Measurements from ENCODE around the gene TBCK.

Gene TBCK

DNA sequence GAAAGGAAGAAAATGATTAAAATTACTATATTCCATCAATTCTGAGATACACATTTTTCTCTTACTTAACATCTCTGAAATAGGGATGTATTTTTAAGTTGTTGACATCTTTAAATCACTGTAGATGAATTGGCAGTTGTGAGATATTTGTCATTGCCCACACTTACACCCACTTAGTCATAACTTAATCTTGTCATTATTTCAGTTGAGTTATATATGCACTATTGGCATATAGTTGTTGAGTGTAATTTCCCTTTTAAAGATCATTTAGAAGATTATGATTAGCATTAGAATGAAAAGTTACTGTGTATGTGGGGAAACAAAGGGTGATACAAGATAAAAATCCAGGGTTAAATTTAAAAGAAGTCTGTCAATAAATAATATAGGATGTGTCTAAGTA, 2.5 kb upstream of the TBCK start:
- no peak overlapping the region for H3K4me2 ChIP-seq (ENCODE audit: insufficient read depth, low read length, poor library complexity, severe bottlenecking)
- H2BK15ac ChIP-seq (ENCODE audit: low read length): no peak overlapping the region
- H2AFZ ChIP-seq (ENCODE audit: low read length): no peak overlapping the region
- H2AK5ac ChIP-seq (ENCODE audit: low read depth, low read length): no peak overlapping the region
- H3K27me3 ChIP-seq (ENCODE audit: control insufficient read depth in 3 of 3, insufficient read depth in 3 of 3, low read depth in 1 of 3, low read length in 3 of 3): no peaks in the 10 kb centered on the region
- H3K4me3 ChIP-seq (ENCODE audit: low read length in 2 of 2): no peak overlapping the region
- no peak overlapping the region for H3K4ac ChIP-seq (ENCODE audit: low read length)
- no peak overlapping the region for H3K18ac ChIP-seq (ENCODE audit: low read length)
- no peak overlapping the region for H2BK5ac ChIP-seq (ENCODE audit: low read length)
- H4K8ac ChIP-seq (ENCODE audit: low read depth, low read length): no peak overlapping the region
- no peak overlapping the region for H2BK120ac ChIP-seq (ENCODE audit: low read depth, low read length)
- peaks cover 4% of the 10 kb centered on the region for H3K79me1 ChIP-seq (ENCODE audit: low read depth, low read length)
- H3K4me1 ChIP-seq (ENCODE audit: control insufficient read depth in 2 of 2, insufficient read depth in 1 of 2, low read depth in 1 of 2, low read length in 2 of 2): peaks cover 4 to 6% of the 10 kb centered on the region in 2 donors
- no peak overlapping the region for H3K14ac ChIP-seq (ENCODE audit: low read length)
- H2BK12ac ChIP-seq (ENCODE audit: low read length): no peak overlapping the region
- no peak overlapping the region for H3K23ac ChIP-seq (ENCODE audit: low read depth, low read length, poor library complexity)
- DNase-seq (ENCODE audit: low spot score): no peak
- no peaks in the 10 kb centered on the region for H3K9me3 ChIP-seq (replicated peaks in 1 of 2; ENCODE audit: control insufficient read depth in 2 of 2, insufficient read depth in 1 of 2, low read depth in 1 of 2, low read length in 2 of 2)
- no peak overlapping the region for H3K9ac ChIP-seq (ENCODE audit: low read depth, low read length, poor library complexity)
- H3K27ac ChIP-seq (replicated peaks; ENCODE audit: low read length): no peak overlapping the region
- H4K91ac ChIP-seq (ENCODE audit: low read depth, low read length, poor library complexity): no peak overlapping the region
- peaks cover 0 to 3% of the 10 kb centered on the region in 2 donors for H3K36me3 ChIP-seq (replicated peaks in 1 of 2; ENCODE audit: control insufficient read depth in 2 of 2, insufficient read depth in 2 of 2, low read length in 2 of 2)

DNA sequence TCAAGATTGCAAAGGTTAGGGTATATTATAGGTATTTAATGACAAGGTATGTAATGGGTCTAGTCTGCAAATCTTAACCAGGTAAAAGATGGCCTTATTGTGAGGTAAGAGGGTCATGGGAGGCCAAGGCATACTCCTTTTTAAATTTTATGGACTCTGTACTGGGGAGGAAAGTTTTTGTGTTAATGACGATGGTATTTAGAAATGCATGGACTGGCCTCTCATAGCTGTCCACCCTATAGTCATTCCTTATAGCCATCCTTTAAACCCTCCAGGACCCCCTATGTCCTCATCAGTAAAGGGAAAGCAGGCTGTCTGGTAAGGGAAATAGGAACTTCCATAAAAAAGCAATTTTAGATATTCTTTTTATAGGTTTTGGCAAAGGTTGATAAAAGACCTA, 1.8 kb upstream of the TBCK start:
- H2AFZ ChIP-seq (ENCODE audit: low read length): peak overlapping the region; percentile 90
- peak overlapping the region in 1 of 2 donors; percentile 82 for H3K4me3 ChIP-seq (ENCODE audit: low read length in 2 of 2)
- H2BK12ac ChIP-seq (ENCODE audit: low read length): no peak overlapping the region
- H3K14ac ChIP-seq (ENCODE audit: low read length): no peak overlapping the region
- H3K18ac ChIP-seq (ENCODE audit: low read length): no peak overlapping the region
- peaks cover 4 to 6% of the 10 kb centered on the region in 2 donors for H3K4me1 ChIP-seq (ENCODE audit: control insufficient read depth in 2 of 2, insufficient read depth in 1 of 2, low read depth in 1 of 2, low read length in 2 of 2)
- no peak overlapping the region for H3K9ac ChIP-seq (ENCODE audit: low read depth, low read length, poor library complexity)
- H4K91ac ChIP-seq (ENCODE audit: low read depth, low read length, poor library complexity): no peak overlapping the region
- H2BK15ac ChIP-seq (ENCODE audit: low read length): no peak overlapping the region
- peaks cover 0 to 10% of the 10 kb centered on the region in 2 donors for H3K36me3 ChIP-seq (replicated peaks in 1 of 2; ENCODE audit: control insufficient read depth in 2 of 2, insufficient read depth in 2 of 2, low read length in 2 of 2)
- H2AK5ac ChIP-seq (ENCODE audit: low read depth, low read length): no peak overlapping the region
- no peaks in the 10 kb centered on the region for H3K27me3 ChIP-seq (ENCODE audit: control insufficient read depth in 3 of 3, insufficient read depth in 3 of 3, low read depth in 1 of 3, low read length in 3 of 3)
- no peak overlapping the region for H2BK5ac ChIP-seq (ENCODE audit: low read length)
- WGBS, 2 donors (ENCODE audit: extremely low coverage in 2 of 2, insufficient read length in 2 of 2, insufficient replicate concordance in 1 of 2): no CpG with 5 or more reads among the region's 1 CpG
- no peaks in the 10 kb centered on the region for H3K9me3 ChIP-seq (replicated peaks in 1 of 2; ENCODE audit: control insufficient read depth in 2 of 2, insufficient read depth in 1 of 2, low read depth in 1 of 2, low read length in 2 of 2)
- no peak for DNase-seq (ENCODE audit: low spot score)
- no peak overlapping the region for H3K27ac ChIP-seq (replicated peaks; ENCODE audit: low read length)
- no peak overlapping the region for H2BK120ac ChIP-seq (ENCODE audit: low read depth, low read length)
- H3K4me2 ChIP-seq (ENCODE audit: insufficient read depth, low read length, poor library complexity, severe bottlenecking): no peak overlapping the region
- H3K4ac ChIP-seq (ENCODE audit: low read length): no peak overlapping the region
- H3K79me1 ChIP-seq (ENCODE audit: low read depth, low read length): peaks cover 4% of the 10 kb centered on the region
- no peak overlapping the region for H3K23ac ChIP-seq (ENCODE audit: low read depth, low read length, poor library complexity)
- H4K8ac ChIP-seq (ENCODE audit: low read depth, low read length): no peak overlapping the region

DNA sequence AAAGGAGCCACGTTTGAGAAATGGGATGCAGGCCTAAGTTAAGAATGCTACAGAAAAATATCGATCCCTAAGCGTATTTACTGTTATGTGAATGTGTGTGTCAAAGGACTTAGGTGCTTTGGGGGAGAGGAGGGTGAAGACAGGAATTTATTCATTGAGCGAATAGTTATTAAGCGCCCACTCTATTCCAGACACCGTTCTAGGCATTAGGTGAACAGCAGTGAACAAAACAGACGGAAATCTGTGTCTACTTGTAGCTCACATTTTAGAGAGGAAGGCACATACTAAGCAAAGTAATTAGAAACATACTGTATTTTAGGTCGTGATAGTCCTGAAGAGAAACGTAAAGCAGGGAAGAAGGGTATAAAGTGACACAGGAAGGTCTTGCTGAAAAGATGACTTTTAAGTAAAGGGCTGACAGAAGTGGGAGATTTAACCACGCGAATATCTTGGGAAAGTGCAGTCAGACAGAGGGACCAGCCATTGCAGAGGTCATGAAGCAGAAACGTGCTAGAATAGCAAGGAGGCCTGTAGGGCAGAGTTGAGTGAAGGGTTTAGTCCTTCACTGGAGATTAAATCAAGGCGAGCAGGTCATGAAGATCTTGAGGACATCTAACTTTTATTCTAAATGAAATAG, 882 bp upstream of the TBCK start:
- Histone ChIP-seq H3K4me3 (ENCODE audit: low read length in 2 of 2) (peak overlapping the region; percentile 82 to 91), H3K18ac (ENCODE audit: low read length) (peak overlapping the region; percentile 84), H3K79me1 (ENCODE audit: low read depth, low read length) (peaks cover 4% of the 10 kb centered on the region), H3K27me3 (ENCODE audit: control insufficient read depth in 3 of 3, insufficient read depth in 3 of 3, low read depth in 1 of 3, low read length in 3 of 3) (no peaks in the 10 kb centered on the region), H3K36me3 (replicated peaks in 1 of 2; ENCODE audit: control insufficient read depth in 2 of 2, insufficient read depth in 2 of 2, low read length in 2 of 2) (peaks cover 0 to 15% of the 10 kb centered on the region in 2 donors), H2BK5ac (ENCODE audit: low read length) (no peak overlapping the region), H3K4me1 (ENCODE audit: control insufficient read depth in 2 of 2, insufficient read depth in 1 of 2, low read depth in 1 of 2, low read length in 2 of 2) (peaks cover 4 to 6% of the 10 kb centered on the region in 2 donors), H3K4ac (ENCODE audit: low read length) (no peak overlapping the region), H3K14ac (ENCODE audit: low read length) (no peak overlapping the region), H2AFZ (ENCODE audit: low read length) (peak overlapping the region; percentile 90), H3K4me2 (ENCODE audit: insufficient read depth, low read length, poor library complexity, severe bottlenecking) (peak overlapping the region; percentile 62), H2BK12ac (ENCODE audit: low read length) (no peak overlapping the region), H4K91ac (ENCODE audit: low read depth, low read length, poor library complexity) (peak overlapping the region; percentile 28), H3K9me3 (replicated peaks in 1 of 2; ENCODE audit: control insufficient read depth in 2 of 2, insufficient read depth in 1 of 2, low read depth in 1 of 2, low read length in 2 of 2) (no peaks in the 10 kb centered on the region), H3K23ac (ENCODE audit: low read depth, low read length, poor library complexity) (no peak overlapping the region), H2BK120ac (ENCODE audit: low read depth, low read length) (no peak overlapping the region), H2AK5ac (ENCODE audit: low read depth, low read length) (no peak overlapping the region), H3K9ac (ENCODE audit: low read depth, low read length, poor library complexity) (no peak overlapping the region), H2BK15ac (ENCODE audit: low read length) (no peak overlapping the region), H3K27ac (replicated peaks; ENCODE audit: low read length) (peak overlapping the region; percentile 71), H4K8ac (ENCODE audit: low read depth, low read length) (no peak overlapping the region)
- DNase-seq (ENCODE audit: low spot score): no peak
- WGBS, 2 donors (ENCODE audit: extremely low coverage in 2 of 2, insufficient read length in 2 of 2, insufficient replicate concordance in 1 of 2): no CpG with 5 or more reads among the region's 13 CpGs

DNA sequence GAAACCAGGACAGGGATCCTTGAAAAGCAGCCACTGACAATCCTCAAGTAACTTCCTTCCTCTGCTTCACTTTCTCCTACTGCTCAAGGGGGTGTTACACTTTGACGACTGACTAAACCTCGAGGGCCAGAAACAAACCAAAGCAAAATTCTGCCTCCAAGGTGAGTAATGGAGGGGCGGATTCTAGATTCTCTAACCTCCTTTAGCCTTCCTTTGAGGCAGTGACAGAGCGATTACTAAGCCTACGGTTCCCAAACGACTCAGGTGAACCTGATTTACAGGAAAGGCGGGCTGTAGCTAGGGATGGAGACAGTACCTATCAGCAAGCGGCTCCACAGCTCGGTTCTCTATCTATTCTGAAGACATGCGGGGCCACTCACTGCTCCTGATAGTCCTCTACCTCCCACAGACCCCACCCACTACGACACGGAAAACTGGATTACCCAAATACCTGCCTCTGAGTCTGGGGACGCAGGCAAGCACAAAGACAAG, 487 bp downstream of the TBCK start:
- no peaks in the 10 kb centered on the region for H3K9me3 ChIP-seq (replicated peaks in 1 of 2; ENCODE audit: control insufficient read depth in 2 of 2, insufficient read depth in 1 of 2, low read depth in 1 of 2, low read length in 2 of 2)
- H3K4ac ChIP-seq (ENCODE audit: low read length): peak overlapping the region; percentile 28
- H2BK120ac ChIP-seq (ENCODE audit: low read depth, low read length): no peak overlapping the region
- peaks cover 4 to 6% of the 10 kb centered on the region in 2 donors for H3K4me1 ChIP-seq (ENCODE audit: control insufficient read depth in 2 of 2, insufficient read depth in 1 of 2, low read depth in 1 of 2, low read length in 2 of 2)
- peak overlapping the region; percentile 97 for H3K18ac ChIP-seq (ENCODE audit: low read length)
- H3K36me3 ChIP-seq (replicated peaks in 1 of 2; ENCODE audit: control insufficient read depth in 2 of 2, insufficient read depth in 2 of 2, low read length in 2 of 2): peaks cover 0 to 13% of the 10 kb centered on the region in 2 donors
- H3K79me1 ChIP-seq (ENCODE audit: low read depth, low read length): peaks cover 4% of the 10 kb centered on the region
- no peak overlapping the region for H3K14ac ChIP-seq (ENCODE audit: low read length)
- no peak overlapping the region for H2BK12ac ChIP-seq (ENCODE audit: low read length)
- peak overlapping the region; percentile 90 for H2AFZ ChIP-seq (ENCODE audit: low read length)
- peak overlapping the region; percentile 82 to 91 for H3K4me3 ChIP-seq (ENCODE audit: low read length in 2 of 2)
- no peak overlapping the region for H2AK5ac ChIP-seq (ENCODE audit: low read depth, low read length)
- H3K9ac ChIP-seq (ENCODE audit: low read depth, low read length, poor library complexity): peak overlapping the region; percentile 97
- no CpG with 5 or more reads among the region's 13 CpGs for WGBS, 2 donors (ENCODE audit: extremely low coverage in 2 of 2, insufficient read length in 2 of 2, insufficient replicate concordance in 1 of 2)
- H3K27ac ChIP-seq (replicated peaks; ENCODE audit: low read length): peak overlapping the region; percentile 76
- peak overlapping the region; percentile 95 for H4K8ac ChIP-seq (ENCODE audit: low read depth, low read length)
- peak overlapping the region; percentile 62 for H3K23ac ChIP-seq (ENCODE audit: low read depth, low read length, poor library complexity)
- H2BK5ac ChIP-seq (ENCODE audit: low read length): peak overlapping the region; percentile 27
- no peaks in the 10 kb centered on the region for H3K27me3 ChIP-seq (ENCODE audit: control insufficient read depth in 3 of 3, insufficient read depth in 3 of 3, low read depth in 1 of 3, low read length in 3 of 3)
- H2BK15ac ChIP-seq (ENCODE audit: low read length): no peak overlapping the region
- peak overlapping the region; percentile 85 for H3K4me2 ChIP-seq (ENCODE audit: insufficient read depth, low read length, poor library complexity, severe bottlenecking)
- no peak for DNase-seq (ENCODE audit: low spot score)
- H4K91ac ChIP-seq (ENCODE audit: low read depth, low read length, poor library complexity): no peak overlapping the region

All from neuronal stem cell (in vitro differentiated cells).